Skeletal muscle tissue (tissue), 4 donors: Measurements from ENCODE around the gene FXYD5. TPM values are rescaled to one million over a fixed set of nuclear protein-coding genes. Genes with fewer than 3 reads are reported as not detected.

Source experiments
- H3K27ac ChIP-seq: one replicate; pipeline ENCODE4 v1.7.0; 2013; ENCODE audit warnings: mild to moderate bottlenecking, low read depth, low read length, inconsistent platforms
- H3K27me3 ChIP-seq, 3 donors: one replicate each; pipeline ENCODE4 v1.7.0; 2013; ENCODE audit warnings: low read length in 3 of 3; ENCODE audit not compliant: control insufficient read depth in 3 of 3, insufficient read depth in 3 of 3
- H3K36me3 ChIP-seq, 3 donors: one replicate each; pipeline ENCODE4 v1.7.0; 2013; ENCODE audit warnings: low read length in 3 of 3; ENCODE audit not compliant: control insufficient read depth in 3 of 3, insufficient read depth in 3 of 3
- H3K4me1 ChIP-seq, 3 donors: one replicate each; pipeline ENCODE4 v1.7.0; 2013; ENCODE audit warnings: low read length in 3 of 3, mild to moderate bottlenecking in 3 of 3; ENCODE audit not compliant: control insufficient read depth in 3 of 3, insufficient read depth in 3 of 3
- H3K4me3 ChIP-seq, 3 donors: one replicate each; pipeline ENCODE4 v1.7.0; 2013; ENCODE audit warnings: low read length in 3 of 3
- H3K9ac ChIP-seq, 3 donors: one replicate each; pipeline ENCODE4 v1.7.0; 2013; ENCODE audit warnings: low read length in 3 of 3, mild to moderate bottlenecking in 3 of 3, moderate library complexity in 2 of 3, low read depth in 1 of 3
- H3K9me3 ChIP-seq, 3 donors: one replicate each; pipeline ENCODE4 v1.7.0; 2013; ENCODE audit warnings: low read length in 3 of 3; ENCODE audit not compliant: control insufficient read depth in 3 of 3
- total RNA-seq: library from RNA; depleted of rRNA; stranded (reverse); fragments of >200 nt; gene quantifications from one replicate; pipeline ENCODE4 v1.2.3, GENCODE V29; 2014
- donor health status: Osteomylitis.

FXYD5 gene, protein sequence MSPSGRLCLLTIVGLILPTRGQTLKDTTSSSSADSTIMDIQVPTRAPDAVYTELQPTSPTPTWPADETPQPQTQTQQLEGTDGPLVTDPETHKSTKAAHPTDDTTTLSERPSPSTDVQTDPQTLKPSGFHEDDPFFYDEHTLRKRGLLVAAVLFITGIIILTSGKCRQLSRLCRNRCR
- 7.3 TPM for total RNA-seq

DNA sequence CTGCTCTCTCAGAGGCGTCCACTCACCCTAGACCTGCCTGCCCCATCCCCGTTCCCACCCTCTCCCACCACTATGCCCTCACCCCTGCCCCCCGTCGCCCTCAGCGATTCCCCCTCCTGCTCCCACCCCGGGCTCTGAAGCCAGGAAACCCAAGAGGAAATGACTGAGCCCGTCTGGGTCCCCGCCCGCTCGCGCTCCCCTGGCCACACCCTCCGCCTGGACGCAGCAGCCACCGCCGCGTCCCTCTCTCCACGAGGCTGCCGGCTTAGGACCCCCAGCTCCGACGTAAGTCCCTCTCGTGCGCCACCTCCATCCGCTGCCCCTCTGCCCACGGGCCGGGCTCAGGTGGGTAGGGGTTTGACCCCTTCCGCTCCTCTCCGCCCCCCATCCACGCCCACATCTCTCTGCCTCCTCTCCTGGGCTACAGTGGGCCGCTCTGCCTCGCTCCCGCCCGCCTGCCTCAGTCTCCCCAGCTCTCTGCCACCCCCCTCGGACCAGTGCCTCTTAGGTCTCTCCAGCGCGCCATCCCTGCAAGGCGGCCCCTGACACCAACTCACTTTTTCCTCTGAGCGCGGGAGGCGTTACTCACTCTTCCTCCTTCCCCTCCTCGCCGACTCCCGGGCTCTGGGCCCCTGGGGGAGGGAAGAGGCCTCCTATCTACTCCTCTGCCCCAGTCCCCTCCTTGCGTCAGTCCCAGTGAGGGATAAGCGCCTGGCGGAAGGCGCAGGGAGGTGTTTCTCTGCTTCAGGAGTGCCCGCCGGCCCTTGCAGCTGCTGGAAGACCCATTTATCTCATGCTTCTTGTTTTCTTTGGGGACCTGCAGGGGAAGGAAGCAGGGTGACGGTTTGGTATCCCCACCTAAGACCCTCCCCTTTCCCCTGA is at the start of gene FXYD5:
Gene FXYD5, plus strand, starts transcription at position 211 of the 882 bp plus-strand sequence. CDS start 816 bp downstream, outside the sequence.
- Histone ChIP-seq H3K9me3 (no peaks in the 10 kb centered on the region), H3K27ac (peak within 1 kb of the TSS; percentile 51), H3K9ac (peak within 1 kb of the TSS; percentile 57 to 69 (median 59)), H3K27me3 (peaks cover 52 to 66% (median 55%) of the 10 kb centered on the region in 3 donors), H3K36me3 (peaks cover 0 to 7% (median 0%) of the 10 kb centered on the region in 3 donors), H3K4me3 (peak within 1 kb of the TSS; percentile 62 to 73 (median 68)), H3K4me1 (peaks cover 15 to 19% (median 16%) of the 10 kb centered on the region in 3 donors)

DNA sequence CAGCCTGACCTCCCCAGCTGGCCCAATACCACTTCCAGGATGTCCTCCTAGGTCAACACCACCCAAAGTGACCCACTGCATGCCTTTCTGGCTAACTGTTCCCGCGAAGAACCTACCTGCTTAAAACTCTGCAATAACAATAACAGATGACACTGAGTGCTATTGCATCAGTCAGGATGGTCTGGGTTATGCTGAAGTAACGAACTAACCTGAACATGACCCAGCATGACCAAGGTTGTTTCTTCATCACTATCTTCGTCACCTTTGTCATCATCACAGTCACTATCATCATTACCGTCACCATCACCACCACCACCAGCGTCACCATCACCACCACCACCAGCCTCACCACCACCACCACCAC is 49.5 kb upstream of the FXYD5 start:
- Histone ChIP-seq H3K4me3 (no peak overlapping the region), H3K9ac (no peak overlapping the region), H3K27ac (no peak overlapping the region), H3K27me3 (no peaks in the 10 kb centered on the region), H3K9me3 (no peaks in the 10 kb centered on the region), H3K4me1 (peaks cover 0 to 18% (median 9%) of the 10 kb centered on the region in 3 donors), H3K36me3 (no peaks in the 10 kb centered on the region)

DNA sequence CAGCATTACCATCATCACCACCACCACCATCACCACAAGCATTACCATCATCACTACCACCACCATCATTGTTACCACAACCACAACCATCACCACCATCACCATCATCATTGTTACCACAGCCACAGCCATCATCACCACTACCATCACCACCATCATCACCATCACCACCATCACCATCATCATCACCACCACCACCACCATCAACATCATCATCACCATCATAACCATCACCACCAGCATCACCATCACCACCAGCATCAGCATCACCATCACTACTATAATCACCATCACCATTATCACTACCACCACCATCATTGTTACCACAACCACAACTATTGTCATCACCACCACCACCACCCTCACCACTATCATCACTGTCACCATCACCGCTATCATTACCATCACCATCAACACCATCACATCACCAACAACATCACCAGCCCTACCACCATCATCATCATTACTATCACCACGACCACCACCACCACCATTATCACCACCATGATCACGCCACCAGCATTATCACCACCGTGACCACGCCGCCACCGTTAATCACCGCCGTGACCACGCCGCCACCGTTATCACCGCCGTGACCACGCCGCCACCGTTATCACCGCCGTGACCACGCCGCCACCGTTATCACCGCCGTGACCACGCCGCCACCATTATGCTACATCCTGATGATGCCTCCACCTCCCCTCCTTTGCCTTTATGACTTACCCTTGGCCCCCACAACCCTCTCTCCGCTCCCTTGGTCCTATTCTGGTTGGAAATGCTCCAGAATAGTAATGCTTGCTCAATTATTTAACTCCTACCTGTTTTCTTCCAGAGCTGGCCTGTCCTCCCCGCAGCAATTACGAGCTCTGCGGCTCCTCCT is 48.9 kb upstream of the FXYD5 start:
- Histone ChIP-seq H3K36me3 (no peaks in the 10 kb centered on the region), H3K9me3 (no peaks in the 10 kb centered on the region), H3K27ac (peak overlapping the region; percentile 15), H3K9ac (no peak overlapping the region), H3K27me3 (no peaks in the 10 kb centered on the region), H3K4me3 (no peak overlapping the region), H3K4me1 (peaks cover 0 to 18% (median 9%) of the 10 kb centered on the region in 3 donors)

DNA sequence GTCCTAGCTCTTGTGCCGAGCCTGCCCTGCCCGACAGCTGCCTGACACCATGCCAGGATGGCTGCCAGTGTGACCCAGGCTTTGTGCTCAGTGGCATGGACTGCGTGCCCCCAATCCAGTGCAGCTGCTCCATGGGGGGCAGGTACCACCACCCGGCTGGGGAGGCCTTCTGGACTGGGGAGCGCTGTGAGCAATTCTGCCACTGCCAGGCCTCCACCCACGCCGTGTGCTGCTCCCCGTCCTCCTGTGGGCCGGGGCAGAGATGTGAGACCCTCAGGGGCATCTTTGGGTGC is 48.3 kb upstream of the FXYD5 start:
- Histone ChIP-seq H3K27ac (peak overlapping the region; percentile 15), H3K9me3 (no peaks in the 10 kb centered on the region), H3K36me3 (no peaks in the 10 kb centered on the region), H3K9ac (no peak overlapping the region), H3K4me1 (peaks cover 0 to 18% (median 9%) of the 10 kb centered on the region in 3 donors), H3K27me3 (no peaks in the 10 kb centered on the region), H3K4me3 (no peak overlapping the region)

DNA sequence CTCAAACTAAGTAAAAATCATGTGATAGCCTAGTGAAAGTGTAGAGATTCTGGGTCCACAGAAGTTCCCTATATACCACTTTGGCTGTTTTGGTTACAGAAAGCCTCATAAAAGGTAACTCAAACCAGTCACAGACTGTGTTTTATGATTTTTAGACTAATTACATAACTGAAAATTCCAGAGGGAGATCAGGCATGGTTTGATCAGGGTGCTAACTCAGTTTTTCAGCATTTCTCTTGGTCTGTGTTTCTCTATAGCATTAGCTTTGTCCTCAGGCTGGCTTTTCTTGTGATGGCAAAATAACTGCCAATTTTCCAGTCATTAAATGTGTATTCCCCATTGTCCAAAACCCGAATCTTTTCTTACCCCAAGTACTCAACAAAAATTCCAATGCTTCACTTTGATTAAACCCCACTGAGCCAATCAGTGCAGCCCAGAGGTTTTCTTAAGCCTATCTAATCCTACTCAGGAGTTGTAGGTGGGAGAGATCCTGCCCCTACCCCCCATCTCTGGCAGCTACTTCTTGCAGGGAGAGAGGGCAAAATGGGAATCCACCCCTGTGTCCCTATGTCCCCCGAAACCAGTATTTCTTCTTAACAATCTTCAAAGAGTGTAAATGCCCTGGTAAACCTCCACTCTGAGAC is 47.5 kb upstream of the FXYD5 start:
- Histone ChIP-seq H3K36me3 (no peaks in the 10 kb centered on the region), H3K27me3 (no peaks in the 10 kb centered on the region), H3K9me3 (no peaks in the 10 kb centered on the region), H3K4me3 (no peak overlapping the region), H3K9ac (no peak overlapping the region), H3K4me1 (peaks cover 0 to 18% (median 9%) of the 10 kb centered on the region in 3 donors), H3K27ac (no peak overlapping the region)

DNA sequence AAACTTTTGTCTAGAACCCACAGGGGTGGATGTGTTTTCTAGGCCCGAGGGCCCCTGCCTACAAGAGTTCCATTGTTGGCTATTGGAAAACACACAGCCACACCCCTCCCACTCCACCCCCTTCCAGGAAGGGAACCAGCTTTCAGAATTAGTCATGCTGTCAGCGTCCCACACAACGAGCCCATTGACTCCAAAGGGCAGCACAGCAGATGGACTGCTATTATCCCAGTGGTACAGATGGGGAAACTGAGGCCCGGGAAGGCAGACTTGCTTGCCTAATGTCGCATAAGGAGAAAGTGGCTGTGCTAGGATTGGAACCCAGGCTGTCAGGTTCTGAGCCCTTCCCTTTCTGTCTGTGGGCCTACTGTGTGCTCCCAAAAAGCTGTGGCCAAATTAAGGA is 47.0 kb upstream of the FXYD5 start:
- no peak overlapping the region for H3K27ac ChIP-seq
- no peak overlapping the region for H3K4me3 ChIP-seq
- H3K27me3 ChIP-seq: no peaks in the 10 kb centered on the region
- no peaks in the 10 kb centered on the region for H3K9me3 ChIP-seq
- no peak overlapping the region for H3K9ac ChIP-seq
- peaks cover 0 to 18% (median 9%) of the 10 kb centered on the region in 3 donors for H3K4me1 ChIP-seq
- no peaks in the 10 kb centered on the region for H3K36me3 ChIP-seq

DNA sequence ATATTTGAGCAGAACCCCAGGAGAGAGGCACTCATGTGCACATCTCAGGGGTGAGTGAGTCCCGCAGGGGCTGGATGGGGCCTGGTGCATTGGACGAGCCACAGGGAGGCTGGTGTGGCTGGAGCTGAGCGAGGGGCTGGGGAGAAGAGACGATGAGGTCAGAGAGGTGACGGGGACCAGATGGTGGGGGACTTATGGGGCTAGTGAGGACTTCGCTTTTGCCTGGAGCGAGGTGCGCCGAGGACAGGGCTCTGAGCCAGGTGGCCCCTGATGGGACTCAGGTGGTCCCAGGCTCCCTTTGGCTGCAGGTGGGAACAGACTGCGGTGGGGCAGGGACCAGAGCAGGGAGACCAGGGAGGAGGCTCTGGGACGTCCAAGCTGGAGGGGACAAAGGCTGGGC is 45.8 kb upstream of the FXYD5 start:
- Histone ChIP-seq H3K9me3 (no peaks in the 10 kb centered on the region), H3K9ac (no peak overlapping the region), H3K4me1 (peaks cover 0 to 18% (median 9%) of the 10 kb centered on the region in 3 donors), H3K4me3 (no peak overlapping the region), H3K36me3 (no peaks in the 10 kb centered on the region), H3K27ac (no peak overlapping the region), H3K27me3 (no peaks in the 10 kb centered on the region)

DNA sequence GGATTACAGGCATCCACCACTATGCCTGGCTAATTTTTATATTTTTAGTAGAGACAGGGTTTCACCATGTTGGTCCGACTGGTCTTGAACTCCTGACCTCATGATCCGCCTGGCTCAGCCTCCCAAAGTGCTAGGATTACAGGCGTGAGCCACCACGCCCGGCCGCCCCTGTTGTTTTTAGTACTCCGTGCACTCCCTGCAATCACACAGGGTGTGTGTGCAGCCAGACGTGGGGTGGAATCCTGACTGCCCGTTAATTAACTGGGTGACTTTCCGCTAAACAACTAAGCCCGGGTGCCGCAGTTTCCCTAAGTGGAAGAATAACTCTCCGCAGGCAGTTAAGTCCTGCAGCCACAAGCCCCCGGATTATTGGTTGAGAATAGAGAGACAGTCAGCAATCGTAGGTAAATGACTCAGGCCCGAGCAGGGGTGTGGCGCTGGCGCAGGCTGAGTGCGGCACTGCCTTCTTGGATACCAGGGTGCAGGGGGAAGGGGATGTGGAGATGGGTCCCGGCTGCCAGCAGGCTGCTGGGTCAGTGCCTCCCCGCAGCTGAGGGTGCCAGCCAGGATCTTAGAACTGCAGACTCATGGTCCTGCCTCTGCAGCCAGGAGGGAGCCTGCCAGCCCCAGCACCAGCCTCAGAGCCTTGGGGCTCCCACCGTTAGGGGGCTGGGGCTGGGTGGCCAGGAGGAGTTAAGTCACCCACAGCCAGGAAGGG is 45.0 kb upstream of the FXYD5 start:
- H3K27ac ChIP-seq: peak overlapping the region; percentile 1
- H3K36me3 ChIP-seq: no peaks in the 10 kb centered on the region
- H3K27me3 ChIP-seq: no peaks in the 10 kb centered on the region
- H3K4me1 ChIP-seq: peaks cover 0 to 22% (median 11%) of the 10 kb centered on the region in 3 donors
- H3K9me3 ChIP-seq: no peaks in the 10 kb centered on the region
- H3K4me3 ChIP-seq: no peak overlapping the region
- peak overlapping the region in 1 of 3 donors; percentile 30 for H3K9ac ChIP-seq

DNA sequence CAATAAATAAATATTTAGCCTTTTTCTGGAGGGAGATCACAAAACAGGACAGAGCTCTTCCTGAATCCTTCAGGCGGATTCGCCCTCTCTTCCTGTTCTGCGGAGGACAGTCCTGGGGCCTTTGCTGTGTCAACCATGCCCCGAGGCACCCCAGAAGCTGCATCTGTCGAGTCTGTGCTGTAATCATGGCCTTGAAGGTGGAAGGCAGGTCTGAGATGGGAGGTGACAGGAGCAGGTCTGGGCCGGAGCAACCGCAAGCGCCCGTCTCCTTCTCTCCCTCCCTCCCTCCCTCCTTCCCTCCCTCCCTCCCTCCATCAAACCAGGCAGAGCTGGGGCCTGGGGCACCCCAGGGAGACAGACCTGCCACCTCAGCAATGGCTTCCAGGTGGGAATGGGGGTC is 43.6 kb upstream of the FXYD5 start:
- Histone ChIP-seq H3K4me3 (no peak overlapping the region), H3K36me3 (no peaks in the 10 kb centered on the region), H3K4me1 (peaks cover 6 to 28% (median 19%) of the 10 kb centered on the region in 3 donors), H3K27ac (no peak overlapping the region), H3K27me3 (no peaks in the 10 kb centered on the region), H3K9me3 (no peaks in the 10 kb centered on the region), H3K9ac (no peak overlapping the region)
